WTC11 (cell line): Measurements from ENCODE around the gene SATB1.

ENCODE experiments used
- CREB1 ChIP-seq: sonication (generic); formaldehyde crosslinking; IDR thresholded peaks from 2 replicates; pipeline ENCODE4 v1.8.0; 2023; ENCODE audit warnings: mild to moderate bottlenecking, missing genetic modification reagents
- JUN ChIP-seq: sonication (generic); formaldehyde crosslinking; IDR thresholded peaks from 2 replicates; pipeline ENCODE4 v1.8.0; 2023; ENCODE audit warnings: mild to moderate bottlenecking, missing genetic modification reagents
- TEAD4 ChIP-seq: sonication (generic); formaldehyde crosslinking; IDR thresholded peaks from 2 replicates; pipeline ENCODE4 v1.8.0; 2022; ENCODE audit warnings: mild to moderate bottlenecking, missing genetic modification reagents
- TF ChIP-seq, protein P1 (sequence below): sonication (generic); formaldehyde crosslinking; IDR thresholded peaks from 2 replicates; pipeline ENCODE4 v1.8.0; 2022; ENCODE audit warnings: mild to moderate bottlenecking, missing genetic modification reagents
- TF ChIP-seq, protein P2 (sequence below): sonication (generic); formaldehyde crosslinking; IDR thresholded peaks from 2 replicates; pipeline ENCODE4 v1.8.0; 2023; ENCODE audit warnings: missing genetic modification reagents
- TF ChIP-seq, protein P3 (sequence below): fragments of 200-600 bp; IDR thresholded peaks from 2 replicates; pipeline ENCODE4 v1.8.0; 2022; ENCODE audit warnings: antibody characterized with exemption

DNA sequence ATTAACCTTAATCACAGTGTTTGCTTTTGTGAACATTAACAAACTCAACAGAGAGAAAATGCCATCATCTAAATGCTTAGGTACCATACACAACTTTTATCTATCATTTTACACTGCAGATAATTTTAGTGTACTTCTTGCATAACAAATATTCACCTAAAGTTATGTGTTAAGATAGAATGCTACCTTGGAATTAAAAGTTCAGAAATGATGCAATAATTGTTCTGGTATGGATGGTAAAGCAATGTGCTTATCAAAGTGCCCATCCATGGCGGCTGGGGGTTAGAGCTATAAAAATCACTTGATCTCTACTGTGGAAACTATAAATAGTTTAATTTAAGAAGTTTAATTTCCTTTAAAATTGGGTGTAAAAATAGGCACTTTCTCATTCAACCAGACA, 28.7 kb downstream of the SATB1 start:
- TF ChIP-seq, protein P1, sequence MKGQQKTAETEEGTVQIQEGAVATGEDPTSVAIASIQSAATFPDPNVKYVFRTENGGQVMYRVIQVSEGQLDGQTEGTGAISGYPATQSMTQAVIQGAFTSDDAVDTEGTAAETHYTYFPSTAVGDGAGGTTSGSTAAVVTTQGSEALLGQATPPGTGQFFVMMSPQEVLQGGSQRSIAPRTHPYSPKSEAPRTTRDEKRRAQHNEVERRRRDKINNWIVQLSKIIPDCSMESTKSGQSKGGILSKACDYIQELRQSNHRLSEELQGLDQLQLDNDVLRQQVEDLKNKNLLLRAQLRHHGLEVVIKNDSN, result no peak
- no peak for TF ChIP-seq TEAD4
- TF ChIP-seq CREB1 (CRISPR knock-in tag), result no peak
- TF ChIP-seq, protein P2, sequence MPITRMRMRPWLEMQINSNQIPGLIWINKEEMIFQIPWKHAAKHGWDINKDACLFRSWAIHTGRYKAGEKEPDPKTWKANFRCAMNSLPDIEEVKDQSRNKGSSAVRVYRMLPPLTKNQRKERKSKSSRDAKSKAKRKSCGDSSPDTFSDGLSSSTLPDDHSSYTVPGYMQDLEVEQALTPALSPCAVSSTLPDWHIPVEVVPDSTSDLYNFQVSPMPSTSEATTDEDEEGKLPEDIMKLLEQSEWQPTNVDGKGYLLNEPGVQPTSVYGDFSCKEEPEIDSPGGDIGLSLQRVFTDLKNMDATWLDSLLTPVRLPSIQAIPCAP (CRISPR knock-in tag), result no peak
- no peak for TF ChIP-seq JUN (CRISPR knock-in tag)
- TF ChIP-seq, protein P3, sequence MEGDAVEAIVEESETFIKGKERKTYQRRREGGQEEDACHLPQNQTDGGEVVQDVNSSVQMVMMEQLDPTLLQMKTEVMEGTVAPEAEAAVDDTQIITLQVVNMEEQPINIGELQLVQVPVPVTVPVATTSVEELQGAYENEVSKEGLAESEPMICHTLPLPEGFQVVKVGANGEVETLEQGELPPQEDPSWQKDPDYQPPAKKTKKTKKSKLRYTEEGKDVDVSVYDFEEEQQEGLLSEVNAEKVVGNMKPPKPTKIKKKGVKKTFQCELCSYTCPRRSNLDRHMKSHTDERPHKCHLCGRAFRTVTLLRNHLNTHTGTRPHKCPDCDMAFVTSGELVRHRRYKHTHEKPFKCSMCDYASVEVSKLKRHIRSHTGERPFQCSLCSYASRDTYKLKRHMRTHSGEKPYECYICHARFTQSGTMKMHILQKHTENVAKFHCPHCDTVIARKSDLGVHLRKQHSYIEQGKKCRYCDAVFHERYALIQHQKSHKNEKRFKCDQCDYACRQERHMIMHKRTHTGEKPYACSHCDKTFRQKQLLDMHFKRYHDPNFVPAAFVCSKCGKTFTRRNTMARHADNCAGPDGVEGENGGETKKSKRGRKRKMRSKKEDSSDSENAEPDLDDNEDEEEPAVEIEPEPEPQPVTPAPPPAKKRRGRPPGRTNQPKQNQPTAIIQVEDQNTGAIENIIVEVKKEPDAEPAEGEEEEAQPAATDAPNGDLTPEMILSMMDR, result no peak
